ENCODE data around the gene CSF1. TPM values are rescaled to one million over a fixed set of nuclear protein-coding genes. Genes with fewer than 3 reads are reported as not detected.
A peak's percentile ranks its signal among the peaks of the same experiment; 100 is the strongest.
"Not testable (repeated sequence)": the region's sequence is repeated elsewhere in the genome, so short reads cannot be mapped to it uniquely, and the experiment has no call there.

CSF1 gene
- total RNA-seq = 10 to 100 TPM; 28.2 to 54.7 (median 54.4) TPM

GRCh38 chr1:109910123-109910962 lies at the start of gene CSF1:
CSF1 (plus strand) TSS chr1:109910849; CDS start chr1:109911024, 175 bp downstream.
- H3K27ac ChIP-seq = peak within 1 kb of the TSS; percentile 90 to 96
- H3K9me3 ChIP-seq = no peaks in the 10 kb centered on the region
- peak; percentile 67 to 71 for DNase-seq (ENCODE audit: low spot score in 2 of 2)
- intact Hi-C loops (cut with DNase I; ENCODE audit: low total_unique reads) = loop anchor here (5.0 kb wide), 1 partner anchor 33 kb away; no protein-coding TSS in a partner anchor
- no peaks in the 10 kb centered on the region for H3K27me3 ChIP-seq
- H3K36me3 ChIP-seq = no peaks in the 10 kb centered on the region
- TF ChIP-seq POLR2A (IDR thresholded peaks at IDR 0.05) (peak; percentile 16), POLR2AphosphoS5 (IDR thresholded peaks at IDR 0.05) (peak in 2 of 3 donors; percentile 90 to 91), CTCF (IDR thresholded peaks at IDR 0.05) (no peak)
- H3K4me1 ChIP-seq = peaks cover 4 to 14% of the 10 kb centered on the region in 2 donors
- peak within 1 kb of the TSS; percentile 77 to 96 (median 88) for H3K4me3 ChIP-seq

- DNase-seq (ENCODE audit: low spot score in 2 of 2); intact Hi-C loops (cut with DNase I; ENCODE audit: low total_unique reads); H3K9me3 ChIP-seq; H3K27me3 ChIP-seq; H3K4me3 ChIP-seq; H3K36me3 ChIP-seq; H3K4me1 ChIP-seq; H3K27ac ChIP-seq: not testable (repeated sequence)
Observed at GRCh38 chr1:109861616-109862015, 49.0 kb upstream of the CSF1 start.

- no peak for DNase-seq (ENCODE audit: low spot score in 2 of 2)
- Histone ChIP-seq H3K36me3 (no peaks in the 10 kb centered on the region), H3K27ac (peak overlapping the region in 1 of 2 donors; percentile 80), H3K4me3 (no peak overlapping the region), H3K4me1 (peaks cover 0 to 5% of the 10 kb centered on the region in 2 donors), H3K9me3 (no peaks in the 10 kb centered on the region), H3K27me3 (no peaks in the 10 kb centered on the region)
- TF ChIP-seq POLR2A (IDR thresholded peaks at IDR 0.05) (no peak), CTCF (IDR thresholded peaks at IDR 0.05) (no peak), POLR2AphosphoS5 (IDR thresholded peaks at IDR 0.05) (no peak)
- intact Hi-C loops (cut with DNase I; ENCODE audit: low total_unique reads) = no loop called here
Observed at GRCh38 chr1:109863667-109864046, 47.0 kb upstream of the CSF1 start.

GRCh38 chr1:109864047-109864822 lies 46.4 kb upstream of the CSF1 start:
- Histone ChIP-seq H3K27ac (peak overlapping the region; percentile 76 to 80), H3K9me3 (no peaks in the 10 kb centered on the region), H3K36me3 (no peaks in the 10 kb centered on the region), H3K4me3 (no peak overlapping the region), H3K4me1 (peaks cover 0 to 5% of the 10 kb centered on the region in 2 donors), H3K27me3 (no peaks in the 10 kb centered on the region)
- intact Hi-C loops (cut with DNase I; ENCODE audit: low total_unique reads) = no loop called here
- TF ChIP-seq POLR2AphosphoS5 (IDR thresholded peaks at IDR 0.05) = no peak
- no peak for DNase-seq (ENCODE audit: low spot score in 2 of 2)

- intact Hi-C loops (cut with DNase I; ENCODE audit: low total_unique reads) = no loop called here
- Histone ChIP-seq H3K4me3 (peak overlapping the region in 1 of 3 donors; percentile 1), H3K9me3 (no peaks in the 10 kb centered on the region), H3K4me1 (peaks cover 0 to 5% of the 10 kb centered on the region in 2 donors), H3K27ac (peak overlapping the region; percentile 76 to 80), H3K27me3 (no peaks in the 10 kb centered on the region), H3K36me3 (no peaks in the 10 kb centered on the region)
- DNase-seq (ENCODE audit: low spot score in 2 of 2) = peak in 1 of 2 donors; percentile 49
- TF ChIP-seq POLR2AphosphoS5 (IDR thresholded peaks at IDR 0.05) (peak in 1 of 3 donors; percentile 33), POLR2A (IDR thresholded peaks at IDR 0.05) (no peak)
Observed at GRCh38 chr1:109864930-109865612, 45.6 kb upstream of the CSF1 start.

- Histone ChIP-seq H3K4me1 (peaks cover 0 to 5% of the 10 kb centered on the region in 2 donors), H3K9me3 (no peaks in the 10 kb centered on the region), H3K4me3 (no peak overlapping the region), H3K36me3 (no peaks in the 10 kb centered on the region), H3K27me3 (no peaks in the 10 kb centered on the region), H3K27ac (peak overlapping the region in 1 of 2 donors; percentile 76)
- no peak for DNase-seq (ENCODE audit: low spot score in 2 of 2)
- intact Hi-C loops (cut with DNase I; ENCODE audit: low total_unique reads) = no loop called here
- TF ChIP-seq POLR2A (IDR thresholded peaks at IDR 0.05) = no peak
- TF ChIP-seq POLR2AphosphoS5 (IDR thresholded peaks at IDR 0.05) = no peak
- TF ChIP-seq CTCF (IDR thresholded peaks at IDR 0.05) = no peak
Observed at GRCh38 chr1:109866071-109866470, 44.6 kb upstream of the CSF1 start.

Measured in breast epithelium (tissue), 4 donors.